ENCODE results near the gene RYR3.

GRCh38 chr15:33910741-33911140, 600.0 kb downstream of the RYR3 start:
- no peak for TF ChIP-seq POLR2AphosphoS5 (IDR thresholded peaks at IDR 0.05; ENCODE audit: low read depth, low read length)
- no peak for TF ChIP-seq POLR2A (IDR thresholded peaks at IDR 0.05; ENCODE audit: low read depth, low read length)
- no peak for TF ChIP-seq TAF1 (IDR thresholded peaks at IDR 0.05; ENCODE audit: borderline replicate concordance, low read depth, low read length)
